ENCODE results near the gene RAD51B.

DNA sequence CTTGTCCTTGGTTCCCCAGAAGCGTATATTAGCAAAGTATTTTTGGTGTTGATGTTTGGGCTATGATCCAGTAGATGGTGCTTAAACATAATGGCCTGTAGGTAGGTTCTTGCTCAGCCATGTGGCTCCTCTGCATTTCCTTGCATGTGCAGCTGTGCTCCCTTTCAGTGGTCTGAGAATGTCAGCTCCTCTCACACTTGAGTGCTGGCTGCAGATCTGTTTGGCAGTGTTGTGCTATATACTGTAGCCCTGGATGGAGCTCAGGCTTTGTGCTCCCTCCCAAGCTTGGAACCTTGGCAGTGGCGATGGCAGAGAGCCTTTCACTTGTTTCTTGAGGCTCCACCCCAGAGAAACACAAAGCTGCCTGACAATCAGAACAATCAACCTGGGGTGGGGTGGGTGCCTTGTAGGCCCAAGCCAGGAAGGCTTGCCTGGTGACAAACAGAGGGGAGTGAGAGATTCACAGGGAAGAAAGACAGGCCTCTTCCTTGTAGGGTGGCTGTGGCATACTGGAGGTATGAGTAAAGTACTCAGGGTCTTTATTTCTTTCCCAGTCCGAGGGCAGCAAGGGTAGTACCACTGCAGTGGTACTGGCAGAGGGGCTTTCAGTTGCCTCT is 255.3 kb downstream of the RAD51B start:
- TF ChIP-seq, protein P1, sequence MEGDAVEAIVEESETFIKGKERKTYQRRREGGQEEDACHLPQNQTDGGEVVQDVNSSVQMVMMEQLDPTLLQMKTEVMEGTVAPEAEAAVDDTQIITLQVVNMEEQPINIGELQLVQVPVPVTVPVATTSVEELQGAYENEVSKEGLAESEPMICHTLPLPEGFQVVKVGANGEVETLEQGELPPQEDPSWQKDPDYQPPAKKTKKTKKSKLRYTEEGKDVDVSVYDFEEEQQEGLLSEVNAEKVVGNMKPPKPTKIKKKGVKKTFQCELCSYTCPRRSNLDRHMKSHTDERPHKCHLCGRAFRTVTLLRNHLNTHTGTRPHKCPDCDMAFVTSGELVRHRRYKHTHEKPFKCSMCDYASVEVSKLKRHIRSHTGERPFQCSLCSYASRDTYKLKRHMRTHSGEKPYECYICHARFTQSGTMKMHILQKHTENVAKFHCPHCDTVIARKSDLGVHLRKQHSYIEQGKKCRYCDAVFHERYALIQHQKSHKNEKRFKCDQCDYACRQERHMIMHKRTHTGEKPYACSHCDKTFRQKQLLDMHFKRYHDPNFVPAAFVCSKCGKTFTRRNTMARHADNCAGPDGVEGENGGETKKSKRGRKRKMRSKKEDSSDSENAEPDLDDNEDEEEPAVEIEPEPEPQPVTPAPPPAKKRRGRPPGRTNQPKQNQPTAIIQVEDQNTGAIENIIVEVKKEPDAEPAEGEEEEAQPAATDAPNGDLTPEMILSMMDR (IDR thresholded peaks at IDR 0.05) = no peak
- TF ChIP-seq POLR2A (IDR thresholded peaks at IDR 0.05) (no peak), POLR2AphosphoS5 (IDR thresholded peaks at IDR 0.05) (no peak)
